ENCODE measurements around the gene ETV5. TPM values are rescaled to one million over a fixed set of nuclear protein-coding genes. Genes with fewer than 3 reads are reported as not detected.
"Not testable (repeated sequence)": the region's sequence is repeated elsewhere in the genome, so short reads cannot be mapped to it uniquely, and the experiment has no call there.

The ETV5 gene
- total and polyA plus RNA-seq, 2 of the 4 experiments (the other 2 are of a cell fraction), result 15.7 to 20.1 TPM

- H3K23ac ChIP-seq (ENCODE audit: low read depth, low read length); H2AK9ac ChIP-seq (replicated peaks; ENCODE audit: low read depth, low read length, poor library complexity); H3K36me3 ChIP-seq (ENCODE audit: control insufficient read depth, insufficient read depth, low read length); in situ Hi-C loops (cut with MboI; ENCODE audit: low sequenced_read_pairs); DNase-seq; H3K4me2 ChIP-seq (ENCODE audit: low read depth, low read length); H2BK5ac ChIP-seq (ENCODE audit: low read depth, low read length, poor library complexity, severe bottlenecking); dilution Hi-C loops (cut with HindIII; ENCODE audit: low sequenced_read_pairs, unreplicated experiment); H4K5ac ChIP-seq (ENCODE audit: low read depth, low read length); H3K4me3 ChIP-seq (ENCODE audit: insufficient read depth, low read depth, low read length); H4K91ac ChIP-seq (ENCODE audit: insufficient read depth, low read depth, low read length); H3K56ac ChIP-seq (ENCODE audit: extremely low read depth, insufficient read depth, low read length); H3K9me1 ChIP-seq (ENCODE audit: insufficient read depth, low read length); H3K9ac ChIP-seq (ENCODE audit: low read depth, low read length); BruUV-seq (replicated peaks); H4K20me1 ChIP-seq (ENCODE audit: insufficient read depth, low read length); H2BK15ac ChIP-seq (ENCODE audit: low read depth, low read length); H3K14ac ChIP-seq (replicated peaks; ENCODE audit: low read depth, low read length); H3K79me1 ChIP-seq (ENCODE audit: low read depth in 1 of 2, low read length in 2 of 2); H3K9me3 ChIP-seq (ENCODE audit: control insufficient read depth, insufficient read depth, low read length); intact Hi-C loops (cut with micrococcal nuclease); H3K27me3 ChIP-seq (ENCODE audit: control insufficient read depth, insufficient read depth, low read length); H3K18ac ChIP-seq (ENCODE audit: low read depth, low read length); H3K4me1 ChIP-seq (ENCODE audit: control insufficient read depth, insufficient read depth, low read length): not testable (repeated sequence)
- Histone ChIP-seq H3K27ac (ENCODE audit: insufficient read depth, low read length) (peak overlapping the region; percentile 48; the same call in 1 of the 2 replicates), H2AFZ (replicated peaks; ENCODE audit: low read length, poor library complexity) (peak overlapping the region; percentile 34), H2BK120ac (ENCODE audit: low read depth, low read length) (peak overlapping the region; percentile 57; the same call in 1 of the 2 replicates), H2BK20ac (ENCODE audit: low read depth, low read length) (peak overlapping the region; percentile 64; the same call in 1 of the 2 replicates), H2AK5ac (ENCODE audit: low read depth, low read length) (peak overlapping the region; percentile 54; the same call in 1 of the 2 replicates), H3K4ac (ENCODE audit: low read depth, low read length) (peak overlapping the region; percentile 75), H4K8ac (ENCODE audit: low read depth in 2 of 2, low read length in 2 of 2) (peak overlapping the region in 1 of 2 experiments; percentile 20; a peak in 1 of 4 replicates)
- ATAC-seq (ENCODE audit: low read depth), result peak; percentile 32; the same call in 1 of the 2 replicates
- ChIA-PET CTCF (interaction anchor here (1.0 kb wide), 1 partner anchor 18 kb away, joined by 3 read pairs; no protein-coding TSS in a partner anchor), POLR2A (ENCODE audit: unreplicated experiment) (interaction anchor here (0.6 kb wide), 1 partner anchor 83 kb away, joined by 4 read pairs; no protein-coding TSS in a partner anchor)
- no CpG with 5 or more reads among the region's 6 CpGs for WGBS, 2 experiments (ENCODE audit: extremely low coverage in 2 of 2, insufficient read length in 1 of 2)
These were observed 87.6 kb downstream of the ETV5 start for GRCh38 chr3:186021250-186021649.

GRCh38 chr3:186019288-186019687 is 89.6 kb downstream of the ETV5 start:
- H3K79me1 ChIP-seq (ENCODE audit: low read depth in 1 of 2, low read length in 2 of 2); H2AFZ ChIP-seq (replicated peaks; ENCODE audit: low read length, poor library complexity); in situ Hi-C loops (cut with MboI; ENCODE audit: low sequenced_read_pairs); CTCF ChIA-PET; DNase-seq; H3K4me2 ChIP-seq (ENCODE audit: low read depth, low read length); H4K5ac ChIP-seq (ENCODE audit: low read depth, low read length); H3K4me3 ChIP-seq (ENCODE audit: insufficient read depth, low read depth, low read length); H2AK9ac ChIP-seq (replicated peaks; ENCODE audit: low read depth, low read length, poor library complexity); intact Hi-C loops (cut with micrococcal nuclease); H4K8ac ChIP-seq (ENCODE audit: low read depth in 2 of 2, low read length in 2 of 2); H2BK15ac ChIP-seq (ENCODE audit: low read depth, low read length); H3K18ac ChIP-seq (ENCODE audit: low read depth, low read length); H3K56ac ChIP-seq (ENCODE audit: extremely low read depth, insufficient read depth, low read length); H3K27me3 ChIP-seq (ENCODE audit: control insufficient read depth, insufficient read depth, low read length); H2BK120ac ChIP-seq (ENCODE audit: low read depth, low read length); ATAC-seq (ENCODE audit: low read depth); H3K9me1 ChIP-seq (ENCODE audit: insufficient read depth, low read length); H4K20me1 ChIP-seq (ENCODE audit: insufficient read depth, low read length); H3K9me3 ChIP-seq (ENCODE audit: control insufficient read depth, insufficient read depth, low read length); POLR2A ChIA-PET (ENCODE audit: unreplicated experiment); H3K4me1 ChIP-seq (ENCODE audit: control insufficient read depth, insufficient read depth, low read length); H3K36me3 ChIP-seq (ENCODE audit: control insufficient read depth, insufficient read depth, low read length); H3K23ac ChIP-seq (ENCODE audit: low read depth, low read length); H2BK5ac ChIP-seq (ENCODE audit: low read depth, low read length, poor library complexity, severe bottlenecking); H2BK20ac ChIP-seq (ENCODE audit: low read depth, low read length); H3K27ac ChIP-seq (ENCODE audit: insufficient read depth, low read length); H3K9ac ChIP-seq (ENCODE audit: low read depth, low read length); H4K91ac ChIP-seq (ENCODE audit: insufficient read depth, low read depth, low read length); dilution Hi-C loops (cut with HindIII; ENCODE audit: low sequenced_read_pairs, unreplicated experiment); H3K4ac ChIP-seq (ENCODE audit: low read depth, low read length); BruUV-seq (replicated peaks); H3K14ac ChIP-seq (replicated peaks; ENCODE audit: low read depth, low read length); H2AK5ac ChIP-seq (ENCODE audit: low read depth, low read length): not testable (repeated sequence)
- no CpG with 5 or more reads among the region's 2 CpGs for WGBS, 2 experiments (ENCODE audit: extremely low coverage in 2 of 2, insufficient read length in 1 of 2)

Measured in IMR-90 (cell line).